ENCODE measurements around the gene FADD.
"Not testable (repeated sequence)": the region's sequence is repeated elsewhere in the genome, so short reads cannot be mapped to it uniquely, and the experiment has no call there.

FADD gene

GRCh38 chr11:70182266-70182665, 20.8 kb upstream of the FADD start:
- no peak for DNase-seq

- DNase-seq = no peak
Observed at GRCh38 chr11:70183032-70183431, 20.1 kb upstream of the FADD start.

- DNase-seq = no peak
Observed at GRCh38 chr11:70183483-70184176, 19.5 kb upstream of the FADD start.

GRCh38 chr11:70184396-70184795, 18.7 kb upstream of the FADD start:
- DNase-seq = no peak

GRCh38 chr11:70185348-70186055, 17.6 kb upstream of the FADD start:
- DNase-seq = no peak

- no peak for DNase-seq
Observed at GRCh38 chr11:70186420-70186819, 16.7 kb upstream of the FADD start.

GRCh38 chr11:70186936-70187335, 16.2 kb upstream of the FADD start:
- DNase-seq = no peak

- DNase-seq = no peak
Observed at GRCh38 chr11:70187771-70188170, 15.3 kb upstream of the FADD start.

- DNase-seq = no peak
Observed at GRCh38 chr11:70189622-70190021, 13.5 kb upstream of the FADD start.

GRCh38 chr11:70191495-70192140, 11.5 kb upstream of the FADD start:
- DNase-seq = peak; percentile 86

- DNase-seq = no peak
Observed at GRCh38 chr11:70192666-70193410, 10.3 kb upstream of the FADD start.

GRCh38 chr11:70193411-70194292, 9.4 kb upstream of the FADD start:
- DNase-seq = no peak

- no peak for DNase-seq
Observed at GRCh38 chr11:70194792-70195791, 8.0 kb upstream of the FADD start.

GRCh38 chr11:70200212-70200844, 2.8 kb upstream of the FADD start:
- DNase-seq = no peak

GRCh38 chr11:70201047-70201446, 2.0 kb upstream of the FADD start:
- not testable (repeated sequence) for DNase-seq

- DNase-seq = no peak
Observed at GRCh38 chr11:70201882-70202861, 924 bp upstream of the FADD start.

- peak; percentile 42 for DNase-seq
Observed at GRCh38 chr11:70203751-70204465, 812 bp downstream of the FADD start.

- no peak for DNase-seq
Observed at GRCh38 chr11:70204466-70204799, 1.3 kb downstream of the FADD start.
